SU-DHL-6 (cell line): Measurements from ENCODE around the gene LAMA2.

Source experiments
- H2AFZ ChIP-seq: fragments of 200-600 bp; sonication (generic); 2 replicates; pipeline ENCODE4 v1.6.1; 2014; ENCODE audit warnings: low read depth, mild to moderate bottlenecking, moderate library complexity, mixed read lengths, antibody characterized with exemption, low read length; ENCODE audit not compliant: severe bottlenecking
- H3F3A ChIP-seq: fragments of 200-600 bp; shearing (Covaris generic); 2 replicates; pipeline ENCODE4 v1.6.0; 2016; ENCODE audit warnings: antibody characterized with exemption, mild to moderate bottlenecking; ENCODE audit not compliant: insufficient read depth
- H3K27ac ChIP-seq: fragments of 200-600 bp; sonication (generic); 2 replicates; pipeline ENCODE4 v1.5.1; 2016; ENCODE audit warnings: low read depth, mild to moderate bottlenecking, low read length, moderate library complexity, mixed read lengths
- H3K27me3 ChIP-seq: fragments of 200-600 bp; sonication (generic), shearing (Covaris generic); 2 replicates; pipeline ENCODE4 v1.6.0; 2014; ENCODE audit warnings: mild to moderate bottlenecking, low read length
- H3K36me3 ChIP-seq: fragments of 200-600 bp; sonication (generic); 2 replicates; pipeline ENCODE4 v1.6.1; 2014; ENCODE audit warnings: mild to moderate bottlenecking, low read length, mixed read lengths
- H3K4me2 ChIP-seq: fragments of 300-600, 200-600 bp; shearing (Covaris generic), sonication (generic); 2 replicates; pipeline ENCODE4 v1.6.0; 2014; ENCODE audit warnings: low read length, low read depth, mild to moderate bottlenecking; ENCODE audit not compliant: poor library complexity, severe bottlenecking
- H3K4me3 ChIP-seq: fragments of 200-600 bp; sonication (generic); 2 replicates; pipeline ENCODE4 v1.5.1; 2014; ENCODE audit warnings: antibody characterized with exemption, low read length, mild to moderate bottlenecking, mixed read lengths; ENCODE audit not compliant: insufficient read depth, poor library complexity, severe bottlenecking
- H3K79me2 ChIP-seq: fragments of 200-600 bp; sonication (generic); 2 replicates; pipeline ENCODE4 v1.6.1; 2014; ENCODE audit warnings: mild to moderate bottlenecking, low read length, moderate library complexity; ENCODE audit not compliant: insufficient read depth
- H3K9ac ChIP-seq: fragments of 200-600 bp; sonication (generic); 2 replicates; pipeline ENCODE4 v1.7.0; 2014; ENCODE audit warnings: mild to moderate bottlenecking, low read length
- H3K9me2 ChIP-seq: fragments of 200-600 bp; sonication (generic); replicated peaks from 2 replicates; pipeline ENCODE4 v1.6.1; 2014; ENCODE audit warnings: low read length; ENCODE audit not compliant: insufficient read depth
- H3K9me3 ChIP-seq: fragments of 200-600 bp; sonication (generic); 2 replicates; pipeline ENCODE4 v1.6.1; 2014; ENCODE audit warnings: low read length, mixed read lengths; ENCODE audit not compliant: insufficient read depth
- H4K20me1 ChIP-seq: fragments of 200-600 bp; sonication (generic); 2 replicates; pipeline ENCODE4 v1.6.1; 2014; ENCODE audit warnings: low read depth, mild to moderate bottlenecking, antibody characterized with exemption, low read length, moderate library complexity, mixed read lengths
- CTCF ChIP-seq: fragments of 200-600 bp; sonication (generic); IDR thresholded peaks from one replicate; pipeline ENCODE4 v1.5.1; 2017; ENCODE audit warnings: antibody characterized with exemption, mild to moderate bottlenecking, low read length, moderate library complexity; ENCODE audit not compliant: insufficient read depth, poor library complexity, severe bottlenecking
- EZH2phosphoT487 ChIP-seq: fragments of 200-600 bp; sonication (generic), shearing (Covaris generic); conservative IDR thresholded peaks from 2 replicates; pipeline ENCODE4 v1.6.1; 2018; ENCODE audit warnings: mild to moderate bottlenecking, antibody characterized with exemption, low read length, moderate library complexity, mixed read lengths

LAMA2 gene

GRCh38 chr6:129188306-129188705 lies 305.4 kb downstream of the LAMA2 start:
- no peak overlapping the region for H3K4me2 ChIP-seq
- H3K36me3 ChIP-seq, result no peaks in the 10 kb centered on the region
- no peaks in the 10 kb centered on the region for H3F3A ChIP-seq
- no peaks in the 10 kb centered on the region for H3K27me3 ChIP-seq
- H3K79me2 ChIP-seq, result no peaks in the 10 kb centered on the region
- H2AFZ ChIP-seq, result no peak overlapping the region
- no peak overlapping the region for H3K9ac ChIP-seq
- H4K20me1 ChIP-seq, result no peaks in the 10 kb centered on the region
- no peaks in the 10 kb centered on the region for H3K9me3 ChIP-seq
- no peaks in the 10 kb centered on the region for H3K9me2 ChIP-seq
- TF ChIP-seq CTCF (no peak), EZH2phosphoT487 (no peak)
- H3K27ac ChIP-seq, result no peak overlapping the region
- no peak overlapping the region for H3K4me3 ChIP-seq

GRCh38 chr6:129188795-129189194 lies 305.9 kb downstream of the LAMA2 start:
- H3F3A ChIP-seq, result no peaks in the 10 kb centered on the region
- no peak overlapping the region for H2AFZ ChIP-seq
- H3K9me3 ChIP-seq, result no peaks in the 10 kb centered on the region
- no peak overlapping the region for H3K27ac ChIP-seq
- TF ChIP-seq CTCF (no peak), EZH2phosphoT487 (no peak)
- H3K9ac ChIP-seq, result no peak overlapping the region
- no peaks in the 10 kb centered on the region for H3K9me2 ChIP-seq
- H3K79me2 ChIP-seq, result no peaks in the 10 kb centered on the region
- H4K20me1 ChIP-seq, result no peaks in the 10 kb centered on the region
- no peak overlapping the region for H3K4me3 ChIP-seq
- H3K27me3 ChIP-seq, result no peaks in the 10 kb centered on the region
- no peaks in the 10 kb centered on the region for H3K36me3 ChIP-seq
- H3K4me2 ChIP-seq, result no peak overlapping the region

- Histone ChIP-seq H4K20me1 (no peaks in the 10 kb centered on the region), H2AFZ (no peak overlapping the region), H3K27me3 (no peaks in the 10 kb centered on the region), H3K9ac (no peak overlapping the region), H3K4me2 (no peak overlapping the region), H3K27ac (no peak overlapping the region), H3K79me2 (no peaks in the 10 kb centered on the region), H3K4me3 (no peak overlapping the region), H3F3A (no peaks in the 10 kb centered on the region), H3K36me3 (no peaks in the 10 kb centered on the region), H3K9me3 (no peaks in the 10 kb centered on the region), H3K9me2 (no peaks in the 10 kb centered on the region)
- no peak for TF ChIP-seq EZH2phosphoT487
- no peak for TF ChIP-seq CTCF
Observed at GRCh38 chr6:129189266-129189665, 306.3 kb downstream of the LAMA2 start.
